Regular cardiac myocyte (primary cell): ENCODE measurements around the gene CCDC122. TPM values are rescaled to one million over a fixed set of nuclear protein-coding genes. Genes with fewer than 3 reads are reported as not detected.

Experiments
- total RNA-seq: library from RNA; depleted of rRNA; stranded (reverse); fragments of >200 nt; gene quantifications from 2 replicates; pipeline ENCODE4 v1.2.3, GENCODE V29; 2014

CCDC122 gene
- total RNA-seq, result 1.7 and 29.6 TPM in 2 replicates

DNA sequence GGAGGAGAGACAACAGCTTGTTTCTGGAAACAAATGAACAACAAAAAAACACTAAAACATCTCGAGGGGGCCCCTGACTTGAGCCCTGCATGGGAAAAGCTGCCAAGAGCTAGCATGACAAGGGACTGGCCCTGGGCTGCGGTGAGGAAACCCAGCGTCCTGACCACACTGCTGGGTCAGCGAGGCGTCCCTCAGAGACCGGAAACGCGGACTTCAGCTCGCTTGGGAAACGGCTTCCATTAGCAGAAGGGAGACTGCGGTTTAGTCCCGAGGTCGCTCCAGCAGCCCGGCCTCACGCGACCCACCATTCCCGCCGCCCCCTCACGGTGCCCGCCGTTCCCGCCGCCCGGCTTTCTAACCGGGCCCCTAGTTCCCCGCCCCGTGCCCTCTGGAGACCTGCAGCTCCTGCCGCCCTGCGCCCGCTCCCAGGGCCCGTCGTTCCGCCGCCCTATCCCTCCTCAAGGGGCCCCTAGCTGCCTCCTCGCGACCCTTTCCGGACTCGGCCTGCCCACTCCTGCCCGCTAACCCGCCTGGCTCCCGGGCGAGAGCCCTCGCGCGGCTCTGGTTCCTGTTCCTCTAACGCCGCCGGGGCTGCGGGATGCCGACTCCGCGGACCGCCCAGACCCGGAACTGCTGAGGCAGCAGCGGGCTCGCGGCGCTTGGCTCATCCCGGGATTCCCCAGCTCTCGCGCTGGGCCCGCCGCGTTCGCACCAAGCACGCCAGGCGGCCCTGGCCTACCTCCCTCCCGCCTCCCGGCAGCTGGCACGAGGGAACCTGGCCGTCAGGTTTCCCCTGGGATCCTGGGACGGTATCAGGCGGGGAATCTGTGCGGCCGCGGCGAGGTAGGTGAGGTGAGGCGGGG, at the start of gene CCDC122:
Gene CCDC122 (minus strand): TSS at position 849 of the 863 bp plus-strand sequence. CDS start 10,364 bp downstream, outside the sequence.

GRCh38 chr13:43879755-43880181, 228 bp upstream of the CCDC122 start, which contains the start of gene LACC1:
TSS of gene LACC1 (plus strand) at chr13:43879904. CDS start at chr13:43880986, 1,082 bp downstream.

DNA sequence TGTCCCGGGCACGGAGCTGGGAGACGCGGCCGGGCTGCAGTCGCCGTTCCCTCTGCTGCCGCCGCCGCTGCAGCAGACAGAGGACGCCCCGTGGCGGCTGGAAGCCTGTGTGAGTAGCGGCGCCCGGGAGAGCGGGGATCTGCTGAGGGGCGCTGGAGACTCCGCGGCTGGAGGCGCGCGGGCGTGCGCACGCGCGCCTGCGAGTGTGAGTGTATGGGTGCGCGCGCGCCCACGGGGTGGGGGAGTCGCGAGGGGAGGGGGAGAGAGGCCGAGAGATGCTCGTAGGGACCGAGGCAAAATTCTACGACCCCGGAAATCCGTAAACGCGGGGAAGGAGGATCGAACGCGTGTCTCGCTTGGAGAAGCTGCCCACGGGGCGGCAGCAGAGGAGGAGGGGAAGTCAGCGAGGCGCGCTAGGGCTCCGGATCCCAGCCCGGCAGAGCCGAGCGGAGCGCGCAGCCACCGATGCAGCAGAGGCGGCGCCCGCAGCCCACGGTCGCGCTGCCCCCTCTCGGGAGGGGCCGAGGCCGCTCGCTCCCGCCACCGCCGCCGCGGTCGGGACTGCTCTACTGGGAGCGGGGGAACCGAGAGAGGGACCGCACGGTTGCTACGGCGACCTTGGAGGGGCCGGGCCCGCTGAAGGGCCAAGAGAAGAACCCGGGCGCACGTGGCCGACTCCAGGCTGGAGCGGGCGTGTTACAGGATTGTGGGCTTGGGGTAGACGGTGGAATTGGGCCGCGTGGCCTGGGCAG, 92.6 kb downstream of the CCDC122 start, which contains the start of gene ENOX1:
Gene ENOX1 (minus strand): TSS at position 207 of the 752 bp plus-strand sequence.

Other genes starting within 250 kb of the CCDC122 start
- gene ENOX1, start 92.8 kb downstream of the CCDC122 start, total RNA-seq, result 2.1 and 10.1 TPM in 2 replicates
- 7.5 and 87.7 TPM in 2 replicates for gene LACC1, start 164 bp upstream of the CCDC122 start, total RNA-seq